SK-MEL-5 (cell line): ENCODE data around the gene CYFIP1. TPM values are rescaled to one million over a fixed set of nuclear protein-coding genes. Genes with fewer than 3 reads are reported as not detected.

Source experiments
- DNase-seq: peaks from one replicate; pipeline ENCODE4 v3.0.0-alpha.2; 2016; ENCODE audit warnings: low read depth, low spot score
- in situ Hi-C: cut with HindIII; loops from 2 replicates; pipeline ENCODE4 v1.10.0; 2016; ENCODE audit warnings: low sequenced_read_pairs, high pct_unique_total_duplicates, low pct_unique_long_range_greater_than_20kb
- total RNA-seq: library from RNA; depleted of rRNA; stranded (reverse); fragments of >200 nt; shearing (Covaris generic); gene quantifications from 2 replicates; pipeline ENCODE4 v1.2.3, GENCODE V29; 2014

The CYFIP1 gene
- total RNA-seq, 1 experiment from 2014 or later, result 92.3 TPM

DNA sequence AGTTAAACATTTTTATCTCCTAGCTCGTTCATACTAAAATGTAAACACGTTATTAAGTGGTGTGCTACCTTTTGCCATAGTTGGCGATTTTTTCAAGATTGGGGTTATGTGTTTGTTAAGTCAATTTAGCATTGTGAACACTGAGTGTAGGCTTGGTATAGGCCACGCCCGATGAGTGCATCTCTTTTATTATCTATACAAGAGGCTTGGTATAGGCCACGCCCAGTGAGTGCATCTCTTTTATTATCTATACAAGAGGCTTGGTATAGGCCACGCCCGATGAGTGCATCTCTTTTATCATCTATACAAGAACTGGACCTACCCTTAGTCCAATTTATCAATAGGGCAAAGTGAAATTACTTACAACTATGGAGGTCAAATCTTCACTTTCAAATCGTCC lies 71.3 kb downstream of the CYFIP1 start:
- in situ Hi-C loops, result no loop called here
- no peak for DNase-seq

DNA sequence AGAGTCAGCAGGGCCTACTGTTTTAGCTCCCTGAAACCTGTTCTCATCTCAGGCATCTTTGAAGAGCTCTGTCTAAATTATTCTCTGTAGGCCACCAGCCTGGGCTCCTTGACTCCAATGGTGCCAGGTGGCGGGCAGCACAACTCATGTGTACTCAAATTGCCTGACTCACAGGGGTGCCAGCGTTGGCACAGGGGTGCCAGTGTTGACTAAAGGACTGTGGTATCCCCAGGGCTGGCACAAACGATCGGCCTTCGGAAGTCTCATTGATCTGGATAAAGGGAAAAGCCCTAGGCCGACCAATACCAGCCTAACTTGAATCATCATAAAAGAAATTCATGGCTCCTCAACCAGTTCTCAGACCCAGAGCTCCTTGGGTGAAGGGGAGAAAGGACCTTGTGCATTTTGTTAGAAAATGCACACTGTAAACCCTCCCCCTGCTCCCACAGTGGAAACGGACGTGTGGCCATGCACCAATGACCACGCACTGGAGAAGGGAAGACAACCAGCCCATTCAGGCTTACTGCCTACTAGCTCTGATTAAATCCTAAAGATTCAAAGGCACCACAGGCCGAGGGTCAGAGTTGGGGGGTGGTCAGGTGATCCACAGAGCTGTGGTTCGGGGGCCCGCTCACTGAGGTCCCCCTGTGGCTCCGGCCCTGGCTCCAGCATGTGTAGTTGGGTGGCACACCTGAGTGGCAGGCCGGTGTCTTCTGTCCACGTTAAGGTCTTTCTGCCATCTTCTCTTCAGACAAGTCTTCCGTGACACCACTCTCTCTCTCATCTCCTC lies 72.8 kb downstream of the CYFIP1 start:
- in situ Hi-C loops, result no loop called here
- DNase-seq, result no peak

DNA sequence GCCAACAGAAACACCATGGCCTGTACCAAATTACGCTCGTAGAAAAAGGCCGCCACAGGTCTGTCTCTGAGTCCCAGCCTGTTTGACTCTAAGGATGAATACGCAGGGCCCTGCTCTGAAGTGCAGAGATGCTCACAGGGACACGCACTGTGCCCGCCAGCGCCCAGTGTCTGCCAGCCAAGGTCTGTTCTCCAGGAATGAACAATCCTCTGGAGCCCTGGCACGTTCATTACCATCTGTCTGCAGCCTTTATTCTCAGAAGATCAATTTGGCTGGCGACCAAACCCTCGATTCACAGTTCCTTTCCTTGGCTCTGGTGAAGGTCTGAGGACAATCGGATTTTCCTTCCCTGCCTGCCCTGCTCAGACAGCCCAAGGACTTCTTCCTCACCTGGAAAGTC lies 75.4 kb downstream of the CYFIP1 start:
- in situ Hi-C loops, result no loop called here
- no peak for DNase-seq

DNA sequence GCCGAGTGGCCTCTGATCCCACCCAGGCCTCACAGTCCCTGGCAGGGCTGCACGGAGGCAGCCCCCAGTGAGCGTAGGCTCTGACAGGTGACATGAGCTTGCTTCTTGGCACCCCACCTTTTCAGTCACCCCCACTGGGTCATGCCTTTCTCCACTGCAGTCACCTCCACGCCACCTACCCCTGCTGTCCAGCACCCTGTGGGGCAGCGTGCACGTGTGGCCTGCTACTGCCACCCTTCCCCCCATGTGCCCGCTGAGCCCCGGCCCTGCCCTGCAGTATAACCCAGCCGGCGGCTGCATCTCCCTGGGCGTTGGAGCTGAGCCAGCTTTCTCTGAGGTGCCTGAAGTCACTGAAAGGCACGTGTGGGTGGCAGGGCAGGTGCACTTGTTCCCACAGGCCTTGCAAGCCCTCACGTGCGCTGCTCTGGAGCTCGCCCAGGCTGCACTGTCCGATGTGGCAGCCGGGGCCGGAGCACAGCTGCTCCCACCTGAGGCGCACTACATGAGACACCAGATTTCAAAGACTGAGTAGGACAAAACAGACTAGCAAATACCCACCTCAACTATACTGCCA lies 76.1 kb downstream of the CYFIP1 start:
- in situ Hi-C loops, result no loop called here

DNA sequence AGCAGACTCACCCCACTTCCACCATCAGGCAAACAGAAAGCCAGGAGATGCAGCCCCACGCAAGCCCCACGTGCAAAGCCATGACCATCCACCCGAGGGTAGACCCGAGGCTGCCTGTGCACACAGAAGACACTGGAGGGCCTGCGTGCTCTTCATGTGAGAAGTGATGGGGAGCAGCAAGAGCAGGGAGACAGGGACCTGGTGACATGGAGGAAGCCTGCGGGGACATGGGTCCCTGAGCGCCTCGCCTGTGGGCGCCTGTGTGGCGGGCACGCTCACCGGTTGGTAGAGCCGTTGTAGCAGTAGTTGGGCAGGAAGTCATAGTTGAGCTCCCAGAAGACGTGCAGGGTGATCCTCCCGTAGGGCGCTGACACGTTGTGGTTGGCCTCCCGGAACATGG lies 76.7 kb downstream of the CYFIP1 start:
- DNase-seq, result no peak

More for the DNA sequence above, 76.1 kb downstream of the CYFIP1 start:
- no peak for DNase-seq

DNA sequence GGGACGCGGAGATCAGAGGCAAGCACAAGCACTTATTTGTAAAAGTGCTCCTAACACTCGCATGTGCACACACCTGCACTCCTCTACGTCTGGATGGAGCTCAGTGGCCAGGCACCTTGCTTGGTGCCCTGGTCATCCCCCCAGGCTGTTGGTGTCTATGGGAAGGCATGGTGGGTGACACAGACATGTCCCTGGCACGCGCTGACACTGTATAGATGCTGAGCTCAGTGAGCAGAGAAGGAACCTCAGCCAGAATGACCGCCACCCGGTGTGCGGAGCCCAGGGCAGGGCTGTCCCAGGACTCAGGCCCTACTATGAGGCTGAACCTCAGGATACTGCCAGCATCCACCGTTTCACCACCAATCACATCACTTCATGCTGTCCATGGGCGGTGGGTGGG lies 77.2 kb downstream of the CYFIP1 start:
- in situ Hi-C loops, result no loop called here
- DNase-seq, result no peak

More for the DNA sequence above, 76.7 kb downstream of the CYFIP1 start:
- in situ Hi-C loops, result no loop called here

DNA sequence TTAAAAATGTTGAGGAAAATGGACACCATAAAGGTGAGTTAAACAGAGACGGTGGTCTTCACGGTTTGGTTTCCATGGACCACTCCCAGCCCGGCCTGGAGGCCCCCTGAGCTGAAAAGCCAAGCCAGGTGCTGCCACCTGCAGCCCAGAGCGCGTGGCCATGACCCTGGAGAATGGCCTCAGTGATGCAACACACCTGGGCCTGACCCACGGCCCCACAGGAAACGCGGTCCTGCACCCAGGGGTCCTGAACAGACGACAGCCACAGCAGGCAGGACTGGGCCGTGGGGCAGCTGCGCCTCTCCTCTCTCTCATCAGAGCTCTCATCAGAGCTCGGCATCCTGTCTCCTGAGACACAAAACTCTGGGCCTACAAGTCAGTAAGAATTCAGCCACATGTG lies 77.6 kb downstream of the CYFIP1 start:
- in situ Hi-C loops, result no loop called here
- DNase-seq, result no peak

DNA sequence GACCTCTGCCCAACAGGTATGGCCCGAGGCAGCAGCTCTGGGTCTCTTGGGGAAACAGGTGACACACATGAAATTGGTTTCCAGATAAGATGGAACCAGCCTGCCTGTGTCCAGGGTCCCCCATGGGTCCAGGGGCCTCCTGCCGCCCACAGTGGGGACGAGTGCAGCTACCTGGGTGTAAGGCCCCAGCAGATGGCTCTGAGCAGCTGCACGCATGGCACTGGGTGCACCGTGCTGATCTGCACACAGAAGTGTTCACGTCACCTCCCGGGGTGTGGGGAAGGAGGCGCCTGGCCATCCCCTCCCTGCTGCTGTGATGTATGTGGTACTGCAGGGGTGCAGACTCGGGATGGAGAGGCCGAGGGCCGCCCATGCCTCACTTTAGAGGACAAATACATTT lies 78.1 kb downstream of the CYFIP1 start:
- in situ Hi-C loops, result no loop called here

DNA sequence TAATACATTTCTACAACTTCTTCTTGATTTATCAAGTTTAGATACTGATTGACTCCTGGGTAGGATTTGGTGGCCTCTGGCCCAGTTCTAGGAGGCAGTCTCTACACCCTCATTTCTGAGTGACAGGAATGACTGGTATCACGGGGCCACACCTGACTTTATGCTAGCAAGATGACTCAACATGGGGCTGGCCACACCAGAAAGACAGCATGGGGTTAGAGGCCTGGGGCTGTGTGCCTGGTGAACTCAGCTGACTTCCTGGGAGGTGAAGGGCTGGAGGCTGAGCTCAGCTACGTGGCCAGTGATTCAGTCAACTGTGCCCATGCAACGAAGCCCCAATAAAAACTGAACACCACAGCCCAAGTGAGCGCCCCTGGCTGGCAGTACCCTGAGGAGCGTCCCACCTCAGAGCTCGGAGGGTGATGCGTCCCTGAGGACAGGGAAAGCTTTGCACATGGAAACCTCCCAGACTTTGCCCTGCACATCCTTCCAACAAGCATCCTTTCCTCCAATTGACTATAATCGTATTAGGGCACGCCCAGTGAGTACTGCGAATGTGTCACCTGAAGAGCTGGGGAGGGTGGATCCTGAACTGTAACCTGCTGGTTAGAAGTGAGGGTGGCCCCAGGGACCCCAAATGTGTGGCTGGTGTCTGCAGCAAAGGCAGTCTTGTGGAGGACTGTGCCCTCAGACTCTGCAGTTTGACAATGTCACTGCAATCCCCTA lies 84.5 kb downstream of the CYFIP1 start:
- DNase-seq, result peak; percentile 89
- in situ Hi-C loops, result no loop called here

More for the DNA sequence above, 78.1 kb downstream of the CYFIP1 start:
- no peak for DNase-seq

DNA sequence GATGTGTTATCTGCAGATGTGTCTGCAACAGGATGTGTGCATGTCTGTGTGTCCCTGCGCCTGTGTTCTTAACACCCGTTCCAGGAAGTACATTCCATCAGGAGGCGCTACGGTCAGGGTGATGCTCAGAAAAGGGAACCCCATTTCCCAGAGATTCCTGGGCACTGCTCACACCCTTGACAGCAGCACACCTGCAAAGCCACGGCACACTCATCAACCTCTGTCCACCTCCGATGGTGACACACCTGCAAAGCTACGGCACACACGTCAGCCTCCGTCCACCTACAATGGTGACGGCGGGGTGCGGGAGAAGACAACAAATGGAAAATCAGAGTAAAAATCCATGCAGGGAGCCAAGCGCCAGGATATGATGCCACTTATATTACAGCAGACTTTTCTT lies 86.3 kb downstream of the CYFIP1 start:
- in situ Hi-C loops, result no loop called here
- no peak for DNase-seq

DNA sequence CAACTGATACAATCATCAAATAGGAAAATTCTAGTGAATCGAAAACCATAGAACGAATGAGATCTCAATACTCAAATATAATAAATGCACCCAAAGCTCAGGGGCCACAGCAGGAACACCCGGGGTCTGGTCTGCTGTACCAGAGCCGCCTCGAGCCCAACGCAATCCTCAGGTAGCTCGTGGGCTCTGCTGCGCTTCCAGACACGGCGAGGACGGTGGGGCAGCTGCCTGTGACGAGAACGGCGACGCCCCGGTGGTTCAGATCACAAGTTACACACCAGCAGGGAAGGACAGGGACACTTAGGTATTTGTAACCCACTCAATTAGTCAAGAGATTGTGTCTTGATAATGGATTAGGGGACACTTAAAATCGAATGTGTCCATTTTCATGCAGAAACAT lies 87.1 kb downstream of the CYFIP1 start:
- no peak for DNase-seq
- in situ Hi-C loops, result no loop called here

DNA sequence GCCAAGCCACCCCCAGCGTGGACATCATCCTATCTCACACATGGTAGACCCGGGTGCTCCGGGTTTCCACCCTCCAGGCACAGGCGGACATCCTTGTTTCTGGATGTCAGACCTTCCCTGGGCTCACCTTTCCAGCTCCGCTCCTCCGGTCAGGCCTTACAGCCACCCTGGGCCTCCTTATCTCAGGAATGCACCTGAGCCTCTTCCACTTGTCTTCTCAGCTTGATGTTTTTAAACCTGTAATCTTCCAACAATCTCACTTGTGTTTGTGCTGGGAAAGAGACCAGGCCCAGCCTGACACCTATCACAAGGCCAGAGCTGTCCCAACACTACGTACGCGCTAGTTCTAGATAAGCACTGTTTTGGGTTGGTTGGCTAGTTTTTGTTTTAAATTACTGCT lies 87.8 kb downstream of the CYFIP1 start:
- no peak for DNase-seq
- in situ Hi-C loops, result no loop called here

DNA sequence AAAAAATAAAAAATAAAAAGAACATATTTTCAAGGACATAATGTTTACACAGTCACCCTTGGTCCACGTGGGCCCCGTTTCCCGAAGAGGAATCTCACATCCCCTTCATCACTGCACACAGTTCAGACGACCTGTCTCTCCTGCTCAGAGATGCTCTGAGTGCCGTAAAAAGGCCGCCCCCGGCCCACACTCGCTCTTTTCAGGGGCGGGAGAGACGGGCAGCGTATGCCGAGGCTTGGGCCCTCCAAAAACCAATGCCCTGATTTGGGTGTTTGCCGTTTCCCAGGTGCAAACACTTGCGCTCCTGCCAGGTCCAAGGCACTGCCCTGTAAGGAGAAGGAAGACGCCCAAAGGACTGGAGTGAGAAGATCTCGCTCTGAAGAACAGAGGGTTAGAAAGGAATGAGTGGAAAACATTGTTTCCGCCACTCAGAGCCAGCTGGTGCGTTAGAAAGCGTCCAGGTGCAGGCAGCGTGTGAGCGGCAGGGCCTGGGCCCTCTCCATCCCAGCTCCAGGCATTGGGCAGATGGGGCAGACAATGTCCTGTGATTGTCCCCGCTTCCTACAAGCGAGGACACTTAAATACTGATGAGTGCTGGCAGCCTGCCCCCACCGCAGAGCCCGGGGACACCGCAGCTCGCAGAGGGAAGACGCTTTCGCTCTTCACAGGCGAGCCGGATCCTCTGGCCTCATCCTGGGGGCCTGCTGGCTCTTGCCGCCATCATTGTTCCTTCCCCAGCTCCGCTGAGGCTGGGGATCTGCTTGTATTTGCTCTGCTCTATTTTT lies 88.5 kb downstream of the CYFIP1 start:
- DNase-seq, result no peak
- in situ Hi-C loops, result no loop called here

DNA sequence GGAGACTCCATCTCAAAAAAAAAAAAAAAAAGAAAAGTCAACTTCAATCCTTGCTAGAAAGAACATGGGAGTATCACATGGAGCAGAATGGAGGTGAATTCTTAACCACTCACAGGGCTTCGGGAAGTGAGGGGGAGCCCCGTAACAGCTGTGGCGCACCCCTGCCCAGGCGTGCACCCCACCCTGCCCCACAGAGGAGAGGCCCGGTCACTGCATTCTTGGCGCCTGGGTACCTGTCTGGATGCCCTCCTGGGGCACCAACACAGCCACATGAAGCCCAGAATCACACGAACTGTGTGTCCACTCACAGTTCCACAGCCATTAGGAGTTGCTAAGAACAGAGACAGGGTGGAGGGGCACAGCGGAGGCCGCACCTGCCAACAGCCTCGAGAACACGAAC lies 89.9 kb downstream of the CYFIP1 start:
- in situ Hi-C loops, result no loop called here
- no peak for DNase-seq

DNA sequence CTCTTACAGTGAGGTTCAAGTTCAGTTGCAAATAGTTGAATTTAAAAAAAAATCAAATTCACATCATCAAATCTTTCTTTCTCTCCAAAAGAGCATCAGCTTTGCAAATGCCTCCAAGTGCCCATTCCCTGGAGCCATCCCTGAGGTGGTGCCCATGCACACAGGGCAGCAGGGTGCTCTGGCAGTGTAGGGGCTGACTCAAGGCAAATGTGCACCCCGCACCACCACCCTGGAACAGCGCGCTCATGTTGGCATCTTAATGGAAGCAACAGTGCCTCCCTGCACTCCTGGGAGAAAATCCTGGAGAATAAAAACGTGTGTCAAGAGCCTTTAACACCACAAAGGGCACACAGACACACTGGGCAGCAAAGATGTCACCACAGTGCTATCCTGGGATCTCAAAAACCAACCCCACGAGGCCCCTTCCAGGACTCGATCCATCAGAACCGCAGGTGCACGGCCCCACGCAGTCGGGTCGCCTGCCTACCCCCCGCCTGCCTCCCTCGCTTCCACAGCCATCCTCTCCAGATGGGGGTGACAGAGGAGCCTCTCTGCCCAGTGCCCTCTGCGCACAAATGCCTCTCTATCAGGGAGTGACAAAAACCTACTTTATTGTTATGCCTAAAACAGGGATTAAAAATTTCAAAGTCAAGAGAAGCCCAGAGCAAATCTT lies 90.9 kb downstream of the CYFIP1 start:
- in situ Hi-C loops, result no loop called here
- DNase-seq, result no peak

DNA sequence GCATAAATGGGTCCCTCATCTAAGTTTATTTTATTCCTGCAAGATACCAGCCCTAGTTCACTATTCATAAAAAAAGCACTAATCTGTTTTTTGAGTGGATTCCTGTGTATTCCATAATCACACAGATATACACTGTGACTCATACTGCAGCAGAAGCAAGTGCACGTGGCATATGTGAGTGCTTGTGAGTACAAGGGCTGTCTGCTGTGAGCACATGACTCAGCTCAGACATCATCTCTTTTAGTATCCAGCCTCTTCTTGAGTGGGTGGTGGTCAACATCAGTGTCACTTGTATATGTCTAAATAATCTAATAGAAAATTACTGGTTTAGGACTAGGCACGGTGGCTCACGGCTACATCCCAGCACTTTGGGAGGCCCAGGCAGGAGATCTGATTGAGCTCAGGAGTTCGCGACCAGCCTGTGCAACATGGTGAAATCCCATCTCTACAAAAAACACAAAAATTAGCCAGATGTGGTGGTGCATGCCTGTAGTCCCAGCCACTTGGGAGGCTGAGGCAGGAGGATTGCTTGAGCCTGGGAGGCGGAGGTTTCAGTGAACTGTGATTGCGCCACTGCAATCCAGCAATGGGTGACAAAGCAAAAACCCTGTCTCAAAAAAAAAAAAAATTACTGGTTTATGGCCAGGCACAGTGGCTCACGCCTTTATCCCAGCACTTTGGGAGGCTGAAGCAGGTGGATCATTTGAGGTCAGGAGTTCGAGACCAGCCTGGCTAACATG lies 91.9 kb downstream of the CYFIP1 start:
- in situ Hi-C loops, result no loop called here
- peak; percentile 80 for DNase-seq
